IPS-11a (cell line): ENCODE results near the gene SLC4A5.

Experiments
- H3K4me3 ChIP-seq: one replicate; pipeline ENCODE4 v1.5.1; 2013; ENCODE audit warnings: low read depth, low read length, control low read depth

Gene SLC4A5

DNA sequence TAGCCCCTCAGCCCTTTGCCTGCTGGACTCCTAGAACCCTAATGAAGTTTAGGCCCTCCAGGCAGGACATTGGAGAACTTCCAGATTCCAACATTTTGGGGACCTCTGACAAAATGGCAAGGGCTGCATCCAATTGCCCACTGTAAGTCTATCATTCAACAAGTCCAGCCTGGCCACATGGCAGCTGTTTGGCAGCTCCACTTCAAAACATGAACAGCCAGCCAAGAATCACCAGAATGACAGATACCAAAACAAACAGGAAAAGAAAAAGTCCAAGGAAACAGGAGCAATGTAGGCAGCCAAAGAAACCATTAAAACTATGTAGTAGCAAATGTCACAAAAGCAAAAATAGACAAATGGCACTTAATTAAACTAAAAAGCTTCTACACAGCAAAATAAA lies 25.5 kb downstream of the SLC4A5 start:
- H3K4me3 ChIP-seq = no peak overlapping the region

DNA sequence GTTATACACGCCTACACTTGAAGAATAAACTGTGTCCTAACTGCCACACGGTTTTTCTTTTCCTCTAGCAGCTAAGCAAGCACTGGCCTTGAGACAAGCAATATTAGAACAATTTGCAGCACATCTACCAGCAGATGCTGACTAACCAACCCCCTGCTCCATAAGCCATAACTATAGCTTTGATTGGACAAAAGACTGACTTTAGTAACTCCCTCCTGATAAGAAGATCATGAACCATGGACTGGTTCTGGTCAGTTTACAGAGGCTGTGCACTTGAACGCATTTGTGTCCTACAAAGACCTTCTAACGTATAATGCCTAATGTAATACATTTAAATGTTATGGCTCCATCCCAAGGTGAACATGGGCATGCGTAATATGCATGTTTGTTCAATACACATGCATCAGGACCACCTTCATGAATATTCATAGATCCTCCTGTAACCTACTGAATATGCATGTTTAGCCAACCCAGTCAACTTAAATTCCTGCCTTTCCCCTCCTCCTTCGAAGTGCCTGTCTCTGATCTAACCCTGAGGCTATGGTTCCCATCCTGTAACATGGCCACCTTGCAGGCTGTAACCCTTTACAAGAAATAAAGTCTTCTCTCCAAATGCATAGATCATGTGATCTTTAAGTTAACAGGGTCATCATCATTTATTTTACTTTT lies 26.5 kb downstream of the SLC4A5 start:
- H3K4me3 ChIP-seq = no peak overlapping the region

- no peak overlapping the region for H3K4me3 ChIP-seq
Measured at GRCh38 chr2:74314107-74314506, 29.1 kb downstream of the SLC4A5 start.

GRCh38 chr2:74313497-74313896 lies 29.7 kb downstream of the SLC4A5 start:
- no peak overlapping the region for H3K4me3 ChIP-seq

- H3K4me3 ChIP-seq = no peak overlapping the region
Measured at GRCh38 chr2:74312913-74313312, 30.3 kb downstream of the SLC4A5 start.

- H3K4me3 ChIP-seq = no peak overlapping the region
Measured at GRCh38 chr2:74307720-74308119, 35.5 kb downstream of the SLC4A5 start.

GRCh38 chr2:74304332-74305148 lies 38.7 kb downstream of the SLC4A5 start:
- no peak overlapping the region for H3K4me3 ChIP-seq

GRCh38 chr2:74302865-74303264 lies 40.4 kb downstream of the SLC4A5 start:
- H3K4me3 ChIP-seq = no peak overlapping the region

DNA sequence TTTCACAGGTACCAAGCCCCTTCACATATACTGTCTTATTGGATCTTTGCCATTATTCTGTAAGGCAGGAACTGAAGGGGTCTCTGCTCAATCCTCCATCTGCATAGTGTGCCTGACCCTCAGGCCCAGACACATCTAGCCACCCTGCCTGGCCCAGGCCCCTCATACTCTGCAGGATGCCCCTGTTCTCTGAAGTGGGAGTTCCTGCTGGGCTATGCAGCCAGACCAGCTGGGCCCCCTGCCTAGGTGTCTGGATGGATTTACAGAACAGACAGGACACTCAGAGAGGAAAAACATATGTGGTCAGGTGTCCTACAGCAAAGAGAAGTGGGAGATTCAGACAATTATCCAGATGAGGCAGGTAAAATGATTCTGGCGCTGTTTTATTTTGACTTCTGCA lies 42.0 kb downstream of the SLC4A5 start:
- H3K4me3 ChIP-seq = no peak overlapping the region

DNA sequence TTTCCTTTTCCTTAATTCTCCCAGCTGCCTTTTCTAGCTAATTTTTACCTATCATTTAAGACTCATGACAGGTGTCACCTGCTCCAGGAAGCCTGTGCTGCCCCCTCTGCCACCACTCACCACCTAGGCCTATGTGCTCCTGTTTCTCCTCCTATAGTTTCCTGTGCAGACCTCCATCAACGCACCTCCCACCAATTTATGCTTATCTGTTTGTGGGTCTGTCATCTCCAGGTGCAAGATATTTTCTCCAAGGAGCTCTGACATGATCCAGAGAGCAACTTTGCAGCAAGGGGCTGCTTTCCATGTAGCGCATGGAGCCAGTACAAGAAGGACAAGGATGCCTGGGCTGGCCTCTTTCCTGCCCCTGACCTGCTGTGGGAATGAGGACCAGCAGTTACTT lies 42.7 kb downstream of the SLC4A5 start:
- H3K4me3 ChIP-seq = no peak overlapping the region

DNA sequence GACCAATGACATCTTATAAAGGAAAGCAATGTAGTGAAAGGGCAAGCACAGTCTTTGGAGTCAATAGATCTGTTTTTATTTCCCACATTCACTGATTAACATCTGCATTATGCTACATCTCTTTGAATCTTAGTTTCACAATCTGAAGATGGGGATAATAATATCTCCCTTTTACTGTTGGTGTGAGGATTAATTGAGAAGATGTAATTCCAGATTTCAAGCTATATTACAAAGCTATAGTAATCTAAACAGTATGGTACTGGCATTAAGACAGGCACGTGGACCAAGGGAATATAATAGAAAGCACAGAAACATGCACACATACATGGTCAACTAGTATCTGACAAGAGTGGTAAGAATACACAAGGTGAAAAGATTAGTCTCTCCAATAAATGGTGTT lies 45.3 kb downstream of the SLC4A5 start:
- H3K4me3 ChIP-seq = no peak overlapping the region

- H3K4me3 ChIP-seq = no peak overlapping the region
Measured at GRCh38 chr2:74297391-74297790, 45.8 kb downstream of the SLC4A5 start.

DNA sequence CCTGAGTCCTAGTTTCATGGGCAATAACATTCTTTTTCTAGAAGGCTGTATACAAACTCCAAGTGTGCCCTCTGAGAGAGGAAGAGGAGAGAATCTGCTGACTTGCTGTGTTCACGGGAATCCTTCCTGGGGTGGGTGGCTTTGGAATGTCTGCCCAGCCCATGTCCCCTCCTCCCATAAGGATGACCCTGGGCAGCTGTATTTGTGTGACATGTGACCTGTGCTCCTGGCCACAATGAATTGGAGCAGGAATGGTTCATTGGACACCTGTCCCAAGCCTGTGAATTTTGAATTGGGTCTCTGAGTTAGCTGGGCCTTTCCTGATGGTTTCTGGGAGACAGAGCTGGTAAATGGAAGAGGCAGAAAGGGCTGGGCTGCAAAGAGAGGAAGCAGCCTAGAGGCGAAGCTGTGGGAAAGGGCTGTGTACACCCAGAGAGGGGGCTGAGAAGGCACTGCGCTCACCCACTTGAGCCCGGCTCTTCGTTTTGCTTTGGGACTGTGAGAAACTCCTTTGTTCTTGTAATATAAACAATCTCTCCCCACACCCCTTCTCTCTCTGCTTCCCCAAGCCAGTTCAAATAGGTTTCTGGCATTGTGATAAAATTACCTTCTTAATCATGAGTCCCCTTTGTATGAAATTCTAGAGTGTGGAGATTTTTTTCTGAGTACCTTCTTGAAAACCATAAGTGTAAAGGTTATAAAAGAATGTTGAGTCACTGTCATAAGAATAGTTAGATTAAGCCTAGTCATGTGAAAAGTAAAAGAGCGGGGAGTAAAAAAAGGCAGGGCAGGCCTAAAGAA lies 49.8 kb downstream of the SLC4A5 start:
- H3K4me3 ChIP-seq = no peak overlapping the region

- H3K4me3 ChIP-seq = no peak overlapping the region
Measured at GRCh38 chr2:74292751-74293150, 50.5 kb downstream of the SLC4A5 start.

DNA sequence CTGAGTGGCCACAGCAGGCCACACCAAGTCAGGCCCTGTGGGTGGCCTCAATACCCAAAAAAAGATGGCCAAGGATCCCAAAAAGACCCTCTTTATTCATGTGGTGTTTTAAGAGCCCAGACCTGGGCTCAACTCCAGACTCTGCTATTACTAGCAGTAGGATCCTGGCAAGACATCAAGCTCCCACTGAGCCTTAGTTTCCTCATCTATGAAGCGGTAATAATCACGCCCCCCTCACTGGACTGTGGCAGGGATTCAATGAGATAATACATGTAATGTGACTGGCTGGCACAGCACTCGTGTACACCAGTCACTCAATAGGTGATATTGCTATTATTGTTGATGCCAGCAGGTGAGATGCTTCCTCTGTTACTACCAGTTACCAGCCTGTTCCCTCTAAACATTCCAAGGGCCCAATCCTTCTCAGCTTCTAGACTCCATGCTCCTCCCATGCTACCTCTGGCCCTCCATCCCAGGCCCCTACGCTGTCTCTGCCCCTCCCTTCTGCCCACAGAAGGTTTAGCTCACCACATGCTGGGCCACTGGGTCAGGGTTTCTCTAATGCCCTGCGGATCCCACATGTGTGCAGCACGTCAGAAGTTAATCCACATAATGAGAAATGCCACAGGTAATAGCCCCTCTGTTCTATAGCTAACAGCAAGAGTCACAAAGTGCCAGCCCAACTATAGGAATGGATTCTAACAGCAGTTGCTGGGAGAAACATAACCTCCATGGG lies 51.2 kb downstream of the SLC4A5 start:
- H3K4me3 ChIP-seq = no peak overlapping the region

GRCh38 chr2:74291218-74291544 lies 52.0 kb downstream of the SLC4A5 start:
- no peak overlapping the region for H3K4me3 ChIP-seq

DNA sequence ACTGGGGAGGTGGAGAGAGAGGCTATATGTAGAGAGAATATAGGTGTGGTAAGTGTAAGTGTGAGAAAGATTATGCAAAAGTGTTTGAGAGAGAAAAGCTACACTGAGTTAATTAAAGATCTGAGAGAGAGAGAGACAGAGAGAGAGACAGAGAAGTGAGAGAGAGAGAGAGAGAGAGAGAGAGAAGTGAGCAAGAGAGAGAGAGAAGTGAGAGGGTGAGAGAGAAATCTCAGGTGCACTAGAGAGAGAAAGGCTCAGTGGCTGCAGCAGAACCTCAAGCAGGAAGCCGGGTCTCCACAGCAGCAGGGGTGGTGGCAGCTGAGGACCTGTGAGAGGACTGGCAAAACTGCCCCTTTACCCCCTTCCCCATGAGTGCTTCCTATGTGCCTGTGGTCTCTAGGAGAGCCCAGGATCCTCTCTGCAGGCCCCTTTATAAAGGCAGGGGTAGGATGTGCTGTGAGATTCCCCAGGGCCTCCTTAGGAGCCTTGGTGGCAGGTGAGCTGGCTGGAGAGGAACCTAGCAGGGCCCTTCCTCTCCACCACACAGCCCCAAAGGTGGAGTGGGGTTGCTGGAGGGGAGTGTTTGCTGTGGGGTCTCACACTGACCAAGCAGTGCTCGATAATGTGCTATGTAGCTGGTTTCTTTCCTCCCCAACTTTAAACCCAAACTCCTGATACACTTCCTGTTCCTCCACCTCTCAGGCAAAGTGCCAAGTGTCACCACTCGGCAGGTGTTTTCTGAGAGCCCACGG lies 52.6 kb downstream of the SLC4A5 start:
- H3K4me3 ChIP-seq = no peak overlapping the region

DNA sequence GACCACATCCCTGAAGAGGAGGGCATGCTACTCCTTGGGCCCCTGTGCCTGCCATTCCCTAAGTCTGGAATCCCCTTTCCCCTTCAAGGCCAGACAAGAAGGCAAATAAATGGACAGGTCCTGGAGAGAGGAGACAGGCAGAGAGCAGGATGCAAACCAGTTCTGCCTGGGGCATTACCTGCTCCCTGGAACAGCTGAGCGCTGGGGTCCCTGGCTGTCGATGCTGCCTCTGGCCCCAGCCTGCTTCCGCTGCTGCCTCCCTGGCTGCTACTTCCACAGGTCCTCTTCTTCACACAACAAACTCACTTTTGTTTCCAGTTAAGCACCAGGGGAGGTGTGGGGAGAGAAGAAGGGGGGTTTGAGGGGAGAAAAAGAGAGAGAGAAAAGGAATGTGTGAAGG lies 53.1 kb downstream of the SLC4A5 start:
- no peak overlapping the region for H3K4me3 ChIP-seq

DNA sequence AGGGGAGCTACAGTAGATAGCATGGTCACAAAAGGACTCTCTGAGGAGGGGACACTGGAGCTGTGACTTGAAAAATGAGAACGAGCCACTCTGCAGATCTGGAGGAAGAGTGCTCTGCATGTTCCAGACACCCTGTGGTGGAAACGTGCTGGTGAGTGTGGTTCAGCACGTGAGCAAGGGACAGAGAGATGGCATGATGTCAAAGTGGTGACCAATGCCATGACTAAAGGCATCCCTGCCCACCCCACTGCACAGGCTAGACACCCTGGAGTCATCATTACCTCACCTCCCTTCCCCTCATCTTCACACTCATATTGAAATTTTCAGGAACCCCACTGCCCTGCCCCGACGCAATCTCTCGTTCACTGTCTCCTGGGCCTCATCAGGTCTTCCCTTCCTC lies 56.5 kb downstream of the SLC4A5 start:
- H3K4me3 ChIP-seq = no peak overlapping the region

- no peak overlapping the region for H3K4me3 ChIP-seq
Measured at GRCh38 chr2:74281141-74281975, 61.9 kb downstream of the SLC4A5 start.
